ENCODE results near the gene IL13RA2. TPM values are rescaled to one million over a fixed set of nuclear protein-coding genes. Genes with fewer than 3 reads are reported as not detected.
A peak's percentile ranks its signal among the peaks of the same experiment; 100 is the strongest.

Gene IL13RA2, protein sequence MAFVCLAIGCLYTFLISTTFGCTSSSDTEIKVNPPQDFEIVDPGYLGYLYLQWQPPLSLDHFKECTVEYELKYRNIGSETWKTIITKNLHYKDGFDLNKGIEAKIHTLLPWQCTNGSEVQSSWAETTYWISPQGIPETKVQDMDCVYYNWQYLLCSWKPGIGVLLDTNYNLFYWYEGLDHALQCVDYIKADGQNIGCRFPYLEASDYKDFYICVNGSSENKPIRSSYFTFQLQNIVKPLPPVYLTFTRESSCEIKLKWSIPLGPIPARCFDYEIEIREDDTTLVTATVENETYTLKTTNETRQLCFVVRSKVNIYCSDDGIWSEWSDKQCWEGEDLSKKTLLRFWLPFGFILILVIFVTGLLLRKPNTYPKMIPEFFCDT
- 1 to 10 TPM in 2 of 4 donors, under 1 TPM in 2; 0.38 to 2.2 (median 0.88) TPM for polyA plus RNA-seq (ENCODE audit: insufficient read length in 4 of 4)

DNA sequence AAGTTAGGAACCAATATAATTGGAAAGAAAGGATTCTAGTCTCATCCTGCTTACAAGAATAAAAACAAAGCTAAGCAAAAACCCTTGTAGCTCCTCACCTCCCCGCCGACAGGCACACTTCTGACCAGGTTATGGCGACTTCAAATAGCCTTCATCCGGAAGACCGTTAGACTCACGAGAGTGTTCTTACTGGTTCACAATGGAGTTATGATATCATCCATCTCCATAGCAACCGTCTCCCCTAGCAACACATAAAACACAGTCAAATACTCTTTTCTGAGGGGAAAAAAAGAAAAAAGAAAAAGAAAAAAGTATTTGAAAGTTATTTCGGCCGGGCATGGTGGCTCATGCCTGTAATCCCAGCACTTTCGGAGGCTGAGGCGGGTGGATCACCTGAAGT is at the start of gene IL13RA2:
IL13RA2 (minus strand) TSS at position 162 of the 400 bp plus-strand sequence. CDS start 347 bp downstream, outside the sequence.
- DNase-seq (ENCODE audit: low read depth in 4 of 4, low spot score in 3 of 4), result no peak

DNA sequence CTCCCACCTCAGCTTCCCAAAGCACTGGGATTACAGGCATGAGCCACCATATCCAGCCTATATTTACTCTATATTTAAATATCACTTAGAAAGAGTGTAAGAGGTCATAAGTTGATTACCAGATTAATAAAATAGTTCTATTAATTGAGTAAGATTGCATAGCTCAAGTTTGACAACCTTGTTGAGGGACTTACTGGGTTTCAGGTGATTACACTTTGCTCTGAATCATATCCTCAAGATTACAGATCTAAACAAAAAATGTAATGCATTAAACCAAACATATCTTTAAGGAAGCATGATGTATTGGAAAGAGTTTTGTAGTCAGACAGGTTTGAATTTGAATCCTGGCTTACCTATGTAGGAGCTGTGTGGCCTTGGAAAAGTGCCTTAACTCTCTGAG is 47.9 kb upstream of the IL13RA2 start:
- no peak for DNase-seq (ENCODE audit: low read depth in 4 of 4, low spot score in 3 of 4)

DNA sequence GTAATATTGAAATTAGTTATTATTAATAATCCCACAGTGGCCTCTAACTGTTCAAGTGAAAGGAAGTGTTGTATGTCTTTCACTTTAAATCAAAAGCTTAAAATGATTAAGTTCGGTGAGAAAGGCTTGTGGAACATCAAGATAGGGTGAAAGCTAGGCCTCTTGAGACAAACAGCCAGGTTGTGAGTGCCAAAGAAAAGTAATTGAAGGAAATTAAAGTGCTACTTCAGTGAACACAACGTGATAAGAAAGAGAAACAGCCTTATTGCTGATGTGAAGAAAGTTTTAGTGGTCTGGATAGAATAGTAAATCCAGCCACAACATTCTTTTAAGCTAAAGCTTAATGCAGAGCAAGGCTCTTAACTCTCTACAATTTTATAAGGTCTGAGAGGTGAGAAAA is 42.6 kb upstream of the IL13RA2 start:
- DNase-seq (ENCODE audit: low read depth in 4 of 4, low spot score in 3 of 4), result no peak

DNA sequence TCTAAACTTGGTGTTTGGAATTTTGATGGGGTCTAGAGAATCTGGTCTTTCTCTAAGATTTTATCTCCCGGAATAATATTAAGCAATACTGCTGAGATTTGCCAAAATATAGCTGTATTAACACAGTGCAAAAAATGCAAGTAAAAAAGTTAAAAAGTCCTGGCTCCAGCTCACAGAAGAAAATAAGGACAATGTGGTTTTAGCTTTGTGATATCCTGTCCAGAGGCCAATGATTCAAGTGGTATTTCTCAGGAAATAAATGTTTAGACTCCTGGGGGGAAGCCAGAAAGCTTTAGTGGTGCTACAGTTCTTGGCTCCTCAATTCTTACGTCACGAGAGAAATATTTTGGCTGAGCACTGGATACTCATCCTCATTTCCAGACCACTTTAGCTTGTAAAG is 40.9 kb upstream of the IL13RA2 start:
- peak in 1 of 4 donors; percentile 14 for DNase-seq (ENCODE audit: low read depth in 4 of 4, low spot score in 3 of 4)

DNA sequence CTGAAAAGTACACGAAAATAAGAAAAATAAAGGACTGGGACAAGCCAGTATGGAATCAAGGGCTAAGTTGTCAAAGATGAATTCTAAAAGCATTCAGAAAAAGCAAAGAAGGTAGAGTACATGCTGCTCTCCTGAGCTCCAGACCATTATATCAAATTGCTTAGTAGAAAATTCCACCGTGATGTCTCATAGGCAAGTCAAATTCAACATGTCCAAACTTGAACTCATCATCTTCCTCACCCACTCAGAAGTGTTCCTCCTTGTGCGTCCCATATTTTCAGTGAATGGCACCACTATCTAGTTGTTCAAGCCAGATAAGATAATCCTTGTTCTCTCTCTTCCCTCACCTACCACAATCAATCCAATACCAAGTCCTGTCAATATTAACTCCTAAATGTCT is 37.5 kb upstream of the IL13RA2 start:
- DNase-seq (ENCODE audit: low read depth in 4 of 4, low spot score in 3 of 4), result no peak

DNA sequence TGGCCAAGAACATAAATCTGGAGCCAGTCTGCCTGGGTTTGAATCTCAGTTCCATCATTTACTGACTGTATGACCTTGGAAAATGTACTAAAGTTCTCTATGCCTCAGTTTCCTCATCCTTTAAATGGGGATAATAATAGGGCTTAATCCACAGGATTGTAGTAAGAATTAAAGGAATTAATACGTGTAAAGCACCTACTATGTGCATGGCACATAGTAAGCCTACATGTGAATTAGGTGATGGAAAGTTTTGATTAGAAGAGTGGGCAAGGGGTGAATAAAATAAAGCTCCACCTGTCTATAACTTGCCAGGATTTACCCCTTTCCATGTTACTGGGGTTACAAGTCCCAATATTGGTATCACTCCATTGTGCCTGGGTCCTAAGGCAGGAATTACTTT is 35.8 kb upstream of the IL13RA2 start:
- no peak for DNase-seq (ENCODE audit: low read depth in 4 of 4, low spot score in 3 of 4)

DNA sequence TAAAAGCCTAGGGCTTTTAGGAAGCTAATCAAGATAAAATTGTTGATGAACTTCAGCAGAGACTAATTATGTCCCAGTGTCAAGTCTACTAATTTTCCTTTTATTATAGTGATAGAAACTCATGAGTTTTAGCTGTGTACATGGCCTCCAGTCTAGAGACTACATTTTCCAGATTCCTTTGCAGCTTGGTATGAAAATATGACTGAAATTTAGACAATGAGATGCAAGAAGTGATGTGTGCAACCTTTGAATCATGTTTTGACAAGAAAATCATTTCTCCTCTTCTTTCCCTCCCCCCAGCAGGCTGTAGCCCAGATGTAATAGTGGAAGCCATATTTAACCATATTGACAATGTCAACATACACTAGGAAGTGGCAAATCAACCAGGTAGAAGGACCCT is 30.3 kb upstream of the IL13RA2 start:
- no peak for DNase-seq (ENCODE audit: low read depth in 4 of 4, low spot score in 3 of 4)

DNA sequence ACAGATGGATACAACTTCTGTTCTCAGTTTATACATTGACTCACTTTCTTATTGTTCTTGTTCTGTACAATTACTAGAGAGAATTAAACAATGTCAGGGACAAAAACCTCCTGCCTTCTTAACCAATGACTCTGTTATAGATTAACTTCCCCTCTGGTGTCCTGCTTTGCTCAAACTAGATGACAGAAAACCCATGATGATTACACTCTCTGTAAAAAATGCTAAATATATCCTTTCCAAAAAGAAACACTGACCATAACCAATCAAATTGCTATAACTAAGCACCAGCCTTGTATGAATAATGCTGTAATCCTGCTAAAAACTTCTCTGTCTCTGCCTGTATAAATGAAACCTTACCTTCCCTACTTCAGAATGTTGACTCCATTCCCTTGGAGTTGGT is 29.8 kb upstream of the IL13RA2 start:
- no peak for DNase-seq (ENCODE audit: low read depth in 4 of 4, low spot score in 3 of 4)

DNA sequence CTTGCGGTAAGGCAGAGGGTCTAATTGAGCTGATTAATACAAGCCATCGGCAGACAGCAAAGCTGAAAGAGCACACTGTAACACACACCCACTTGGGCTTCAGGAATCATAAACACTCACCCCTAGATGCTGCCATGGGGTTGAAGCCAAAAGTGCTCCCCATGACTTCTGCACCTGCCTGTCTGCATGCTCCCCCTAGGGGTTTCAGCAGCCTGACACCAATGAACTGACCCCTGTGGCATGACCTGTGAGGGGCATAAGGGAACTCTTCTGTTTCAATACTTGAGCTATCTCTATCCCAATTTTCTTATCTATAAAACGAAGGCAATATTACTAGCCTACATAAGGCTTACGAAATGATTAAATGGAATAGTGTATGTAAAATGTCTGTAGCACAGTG is 23.0 kb upstream of the IL13RA2 start:
- DNase-seq (ENCODE audit: low read depth in 4 of 4, low spot score in 3 of 4), result no peak

DNA sequence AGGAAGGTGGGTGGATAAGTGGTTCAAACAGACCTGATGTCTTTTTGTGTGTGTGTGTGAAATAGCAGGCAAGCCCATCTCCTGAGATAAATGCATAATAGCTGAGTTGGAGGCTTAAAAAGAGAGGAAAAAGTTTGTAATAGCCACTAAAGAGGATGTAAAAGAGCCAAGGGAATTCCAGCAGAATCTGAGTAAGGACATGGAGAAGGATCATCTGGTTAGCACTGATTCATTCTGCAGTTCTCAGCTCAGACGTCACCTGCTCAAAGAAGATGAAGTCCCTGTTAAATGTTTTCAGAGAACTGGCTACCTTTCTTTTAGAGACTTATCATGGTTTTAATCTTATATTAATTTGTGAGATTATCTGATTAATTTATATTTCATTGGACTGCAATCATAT is 21.0 kb upstream of the IL13RA2 start:
- DNase-seq (ENCODE audit: low read depth in 4 of 4, low spot score in 3 of 4), result no peak

DNA sequence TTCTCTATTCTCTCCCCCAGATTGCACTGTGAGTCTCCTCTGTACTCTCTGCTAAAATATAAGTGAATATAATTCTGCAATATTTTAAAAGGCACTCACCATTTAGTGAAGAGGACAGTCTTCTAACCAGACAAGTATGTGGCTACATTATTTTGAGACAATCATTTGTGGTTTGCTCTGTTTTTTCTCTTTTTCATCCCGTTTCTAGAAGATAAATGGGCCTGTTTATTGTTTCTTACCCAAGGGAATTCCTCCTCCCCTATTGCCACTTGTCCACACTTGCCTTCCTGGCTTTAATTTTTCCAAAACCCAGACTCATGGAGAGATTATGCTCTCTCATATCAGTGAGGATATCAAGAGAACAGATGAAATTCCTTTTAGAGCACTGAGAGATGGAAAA is 18.6 kb upstream of the IL13RA2 start:
- DNase-seq (ENCODE audit: low read depth in 4 of 4, low spot score in 3 of 4), result no peak

DNA sequence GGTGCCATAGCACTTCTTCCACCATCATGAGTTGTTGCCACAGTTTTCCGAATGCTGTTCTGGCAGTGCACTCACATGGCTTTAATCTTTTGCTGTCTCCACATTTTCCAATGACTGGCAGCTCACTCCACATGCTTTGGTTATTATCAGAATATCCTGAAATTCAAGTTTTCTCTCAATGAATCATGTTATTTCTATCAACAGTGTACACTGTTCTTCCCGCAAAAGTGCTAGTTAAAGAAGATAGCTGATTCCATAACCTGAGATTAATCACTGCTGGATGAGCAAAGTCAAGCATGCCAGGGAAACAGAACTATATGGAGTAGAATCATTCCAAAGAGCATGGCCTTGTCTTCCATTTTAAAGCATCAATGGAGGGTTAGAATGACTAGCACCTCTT is 14.6 kb upstream of the IL13RA2 start:
- no peak for DNase-seq (ENCODE audit: low read depth in 4 of 4, low spot score in 3 of 4)

DNA sequence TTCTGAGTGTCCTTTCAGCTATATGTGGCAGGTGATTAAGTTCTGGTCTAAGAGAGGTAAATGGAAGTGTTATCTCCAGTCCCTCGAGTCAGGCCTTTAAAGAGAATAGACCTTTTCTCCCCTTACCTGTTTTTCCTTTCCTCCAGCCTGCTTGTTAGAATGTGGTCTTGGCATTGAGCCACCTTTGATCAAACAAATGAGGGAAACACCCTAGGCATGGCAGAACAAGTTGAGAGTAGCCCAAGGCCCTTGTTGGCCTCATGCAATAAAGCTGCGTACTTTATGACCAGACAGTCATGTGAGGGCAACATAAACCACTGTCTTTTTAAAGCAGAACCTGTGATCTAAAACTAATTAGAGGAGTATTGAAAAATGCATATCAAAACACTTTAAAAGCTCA is 13.2 kb upstream of the IL13RA2 start:
- DNase-seq (ENCODE audit: low read depth in 4 of 4, low spot score in 3 of 4), result no peak

DNA sequence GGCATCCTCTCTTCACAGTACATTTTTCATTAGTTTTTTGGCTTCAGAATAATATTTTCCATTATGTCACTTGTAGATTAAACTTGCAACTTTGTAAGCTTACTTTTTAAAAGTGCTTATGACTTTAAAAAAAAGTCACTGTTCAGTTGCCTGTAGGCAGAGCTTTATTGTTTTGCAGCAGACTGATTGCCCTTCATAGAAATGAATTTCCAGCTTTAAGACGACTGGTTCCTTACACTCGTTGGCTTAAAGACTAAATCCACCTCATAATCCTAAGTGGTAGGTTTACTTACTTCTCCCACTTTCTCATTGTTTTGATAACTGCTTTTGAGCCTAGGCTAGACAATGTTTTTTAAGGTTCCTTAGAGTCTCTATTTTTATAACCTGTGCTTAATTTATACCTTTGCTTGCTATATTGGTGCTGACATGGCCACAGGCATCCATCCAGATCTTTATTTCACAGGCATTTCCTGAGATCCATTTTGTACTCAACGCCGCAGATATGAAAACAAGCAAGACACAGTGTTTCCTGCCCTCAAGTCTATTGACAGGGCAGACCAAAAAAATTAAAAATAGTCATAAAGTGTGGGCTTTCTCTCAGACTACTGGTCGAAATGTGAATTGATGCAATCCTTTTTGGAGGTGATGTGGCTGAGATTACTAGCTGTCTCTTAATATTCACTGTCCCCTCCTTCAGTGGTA is 12.6 kb upstream of the IL13RA2 start:
- no peak for DNase-seq (ENCODE audit: low read depth in 4 of 4, low spot score in 3 of 4)

DNA sequence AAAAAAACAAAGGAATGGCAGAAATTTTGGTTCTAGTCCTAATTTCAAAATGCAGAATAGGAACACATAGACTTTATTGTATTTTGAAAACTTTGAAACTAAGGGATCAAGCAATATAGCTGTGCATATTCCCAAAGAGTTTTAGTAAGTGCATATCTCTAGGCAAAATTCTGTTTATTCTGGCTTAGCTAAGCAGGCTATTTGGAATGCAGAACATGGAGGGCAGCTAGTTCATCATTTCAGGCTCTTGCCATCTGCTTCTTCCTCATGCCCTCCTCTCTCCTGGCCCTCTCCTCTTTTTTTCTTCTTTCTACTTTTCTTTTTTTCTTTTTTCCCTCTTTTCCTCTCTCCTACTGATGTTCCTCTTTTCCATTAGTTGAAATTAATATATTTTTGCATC is 12.0 kb upstream of the IL13RA2 start:
- no peak for DNase-seq (ENCODE audit: low read depth in 4 of 4, low spot score in 3 of 4)

DNA sequence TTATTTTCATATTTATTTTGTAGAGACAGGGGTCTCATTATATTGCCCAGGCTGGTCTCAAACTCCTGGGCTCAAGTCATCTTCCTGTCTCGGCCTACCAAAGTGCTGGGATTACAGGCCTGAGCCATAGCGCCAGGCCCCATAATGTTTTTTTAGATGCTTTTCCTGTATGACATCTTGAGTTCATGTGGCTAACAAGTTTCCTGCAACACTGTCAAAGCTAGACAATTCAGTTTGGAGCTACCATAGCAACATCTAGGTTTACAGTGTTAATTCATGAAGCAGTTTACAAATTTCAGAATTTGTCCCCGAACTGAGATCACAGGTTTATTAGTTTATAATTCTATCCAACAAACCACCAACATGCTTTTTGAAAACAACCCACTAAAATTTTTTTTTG is 6.4 kb upstream of the IL13RA2 start:
- DNase-seq (ENCODE audit: low read depth in 4 of 4, low spot score in 3 of 4), result no peak

DNA sequence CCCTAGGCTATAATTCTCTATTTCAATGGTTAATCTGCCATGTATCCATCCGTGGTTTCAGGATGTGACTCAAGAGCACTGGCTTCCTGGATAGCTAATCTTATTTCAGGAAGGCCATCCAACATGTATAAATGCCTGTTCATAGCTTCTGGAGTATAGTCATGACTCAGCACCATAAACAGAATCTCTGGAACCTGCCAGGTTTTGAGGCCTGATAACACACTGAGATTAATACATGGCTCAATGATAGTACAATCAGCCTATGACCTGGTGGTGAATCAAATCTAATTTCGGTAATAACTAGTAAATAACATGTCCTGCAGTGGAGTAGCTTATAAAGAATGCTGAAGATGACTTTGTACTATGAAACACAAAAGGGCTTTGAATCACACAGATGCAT is 5.7 kb upstream of the IL13RA2 start:
- no peak for DNase-seq (ENCODE audit: low read depth in 4 of 4, low spot score in 3 of 4)

DNA sequence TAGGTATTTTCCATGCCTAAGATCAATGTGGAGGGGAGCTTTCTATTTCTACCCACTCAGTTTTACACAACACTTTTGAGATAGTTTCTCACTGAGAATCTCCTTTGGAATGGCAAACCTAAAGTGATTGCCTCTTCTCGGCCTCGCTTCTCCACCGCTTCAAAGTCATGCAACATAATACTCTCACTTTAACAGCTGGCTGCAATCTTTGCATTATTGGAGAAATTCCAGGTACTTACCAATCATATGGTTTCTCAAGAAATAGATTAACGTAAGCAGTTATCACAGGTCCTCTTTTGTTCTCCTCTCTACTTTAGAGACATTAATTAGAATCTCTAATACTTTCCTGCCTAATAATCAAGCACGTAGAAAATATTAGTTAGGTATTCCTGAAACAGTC is 3.7 kb upstream of the IL13RA2 start:
- DNase-seq (ENCODE audit: low read depth in 4 of 4, low spot score in 3 of 4), result no peak

DNA sequence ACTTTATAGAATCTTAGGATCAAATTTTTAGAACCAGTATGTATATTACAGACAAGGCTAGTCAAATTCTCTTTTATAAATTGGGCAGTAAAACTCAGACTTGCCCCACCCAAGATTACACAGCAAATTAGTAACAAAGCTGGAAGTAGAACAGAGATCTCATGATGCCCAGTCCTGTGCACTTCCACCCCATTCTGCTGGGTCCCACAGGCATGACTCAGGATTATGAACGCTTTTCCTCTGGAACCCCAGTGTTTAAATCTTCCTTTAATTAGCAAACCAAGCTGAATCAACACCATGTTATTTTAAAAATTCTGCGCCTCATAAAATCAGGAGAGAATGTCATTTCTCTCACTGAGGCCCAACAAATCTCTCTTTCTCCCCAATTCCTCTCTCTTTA is 1.5 kb upstream of the IL13RA2 start:
- DNase-seq (ENCODE audit: low read depth in 4 of 4, low spot score in 3 of 4), result no peak

DNA sequence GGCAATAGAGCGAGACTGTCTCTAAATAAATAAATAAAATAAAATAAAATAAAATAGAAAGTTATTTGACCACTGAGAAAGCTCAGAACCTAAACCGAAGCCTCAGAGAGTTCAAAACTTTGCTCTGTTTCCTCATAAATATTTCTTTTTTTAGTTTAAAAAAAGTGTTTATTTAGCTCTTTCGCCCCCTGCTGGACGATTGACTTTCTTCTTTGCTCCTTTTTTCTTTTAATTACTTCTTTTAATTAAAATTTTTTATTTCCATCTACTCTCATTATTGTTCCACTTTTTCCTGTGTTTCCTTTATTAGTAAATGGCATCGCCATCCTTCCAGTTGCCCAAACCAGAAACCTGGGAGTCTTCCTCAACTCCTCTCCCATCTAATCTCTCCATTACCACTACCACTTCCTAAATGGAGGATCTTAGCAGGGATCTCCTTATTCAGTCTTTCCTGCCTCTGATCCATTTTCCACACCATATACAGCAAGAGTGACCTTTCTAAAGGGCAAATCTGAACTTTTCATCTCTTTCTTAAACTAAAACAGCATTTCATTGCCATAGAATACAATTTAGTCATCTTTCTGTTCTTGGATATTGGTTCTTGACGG is 728 bp upstream of the IL13RA2 start:
- no peak for DNase-seq (ENCODE audit: low read depth in 4 of 4, low spot score in 3 of 4)

DNA sequence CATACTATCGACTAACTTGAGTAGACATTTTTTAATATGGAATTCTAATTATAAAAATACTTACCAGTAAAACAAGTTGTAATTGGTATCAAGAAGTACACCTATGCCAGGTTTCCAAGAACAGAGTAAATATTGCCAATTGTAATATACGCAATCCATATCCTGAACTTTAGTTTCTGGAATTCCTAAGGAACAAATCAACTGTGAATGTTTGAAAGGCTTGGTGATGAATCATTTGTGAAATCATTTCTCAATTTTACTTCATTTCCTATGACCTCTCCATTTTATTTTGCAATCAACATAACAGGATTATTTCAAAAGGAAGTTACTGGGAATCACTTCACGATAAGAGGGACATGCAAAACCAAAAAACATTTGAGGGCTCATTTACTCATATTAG is 3.7 kb downstream of the IL13RA2 start:
- no peak for DNase-seq (ENCODE audit: low read depth in 4 of 4, low spot score in 3 of 4)

DNA sequence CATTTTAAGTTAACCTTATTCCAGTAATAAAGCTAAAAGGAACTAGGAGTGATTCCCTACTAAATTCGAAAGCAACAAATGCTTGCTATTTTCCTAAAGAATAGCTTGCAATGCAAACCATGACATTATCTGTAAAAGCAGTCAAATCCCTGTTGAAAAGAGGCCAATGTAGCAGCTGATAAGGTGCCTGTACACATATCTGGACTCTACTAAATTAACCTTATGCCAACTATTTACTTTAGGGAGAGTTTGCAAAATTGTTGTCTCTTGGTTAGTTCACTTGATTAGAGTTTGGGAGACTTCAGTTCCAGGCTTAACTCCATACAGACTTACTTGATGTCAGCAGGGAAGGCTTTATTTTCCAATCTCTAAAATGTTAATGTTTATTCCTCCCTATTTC is 6.0 kb downstream of the IL13RA2 start:
- DNase-seq (ENCODE audit: low read depth in 4 of 4, low spot score in 3 of 4), result no peak
